ENCODE data around the gene P2RX7. TPM values are rescaled to one million over a fixed set of nuclear protein-coding genes. Genes with fewer than 3 reads are reported as not detected.

The P2RX7 gene
- total RNA-seq, 5 donors from 2014 or later (not counting 1 experiment from before 2014, with no cell fraction given) = 4.6 to 11.0 (median 6.9) TPM

DNA sequence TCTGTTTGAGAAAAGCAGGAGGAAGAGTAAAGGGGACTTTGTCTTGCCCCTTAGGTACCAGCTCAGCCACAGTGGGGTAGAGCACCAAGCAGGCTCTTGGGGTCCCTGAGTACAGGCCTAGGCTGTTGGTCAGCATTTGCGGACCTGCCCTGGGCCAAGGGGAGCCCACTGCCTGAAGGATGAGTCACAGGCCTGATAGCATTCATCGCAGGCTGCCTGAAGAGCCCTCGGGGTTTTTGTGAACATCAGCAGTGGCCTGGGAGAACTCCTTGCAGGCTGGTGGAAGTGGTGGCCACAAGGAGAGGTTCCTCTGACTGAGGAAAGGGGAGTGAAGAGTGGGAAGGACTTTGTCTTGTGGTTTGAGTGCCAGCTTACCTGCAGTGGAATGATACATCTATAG is 25.0 kb upstream of the P2RX7 start:
- Histone ChIP-seq H3K27ac (ENCODE audit: low read length) (no peak overlapping the region), H3K4me3 (ENCODE audit: control insufficient read depth in 1 of 2, extremely low read depth in 1 of 2, low read length in 1 of 2) (no peak overlapping the region), H3K4me1 (ENCODE audit: control insufficient read depth in 1 of 2, extremely low read depth in 1 of 2, insufficient read depth in 2 of 2, low read length in 2 of 2) (no peaks in the 10 kb centered on the region), H3K27me3 (replicated peaks in 1 of 2; ENCODE audit: control insufficient read depth in 2 of 2, extremely low read depth in 1 of 2, insufficient read depth in 2 of 2, low read length in 1 of 2) (no peaks in the 10 kb centered on the region), H3K9me3 (no peaks in the 10 kb centered on the region), H3K36me3 (ENCODE audit: control insufficient read depth in 2 of 2, extremely low read depth in 1 of 2, insufficient read depth in 1 of 2, low read length in 1 of 2) (no peaks in the 10 kb centered on the region)
- Mint-ChIP-seq H3K27ac (no peak overlapping the region), H3K27me3 (no peaks in the 10 kb centered on the region), H3K4me1 (peaks cover 2 to 6% (median 3%) of the 10 kb centered on the region in 3 donors), H3K4me3 (no peak overlapping the region), H3K36me3 (peaks cover 4% of the 10 kb centered on the region), H3K9me3 (peaks cover 0 to 6% (median 6%) of the 10 kb centered on the region in 3 donors)
- ChIA-PET POLR2A (interaction anchor here in 1 of 2 donors (0.6 kb wide), 1 partner anchor 11 kb away, joined by 3 read pairs; no protein-coding TSS in a partner anchor), CTCF (no interaction called here)
- ATAC-seq (replicated peaks in 1 of 4) = no peak
- no peak for DNase-seq
- 92% methylated on average over 2 of the region's 3 CpGs for WGBS (ENCODE audit: insufficient coverage)

DNA sequence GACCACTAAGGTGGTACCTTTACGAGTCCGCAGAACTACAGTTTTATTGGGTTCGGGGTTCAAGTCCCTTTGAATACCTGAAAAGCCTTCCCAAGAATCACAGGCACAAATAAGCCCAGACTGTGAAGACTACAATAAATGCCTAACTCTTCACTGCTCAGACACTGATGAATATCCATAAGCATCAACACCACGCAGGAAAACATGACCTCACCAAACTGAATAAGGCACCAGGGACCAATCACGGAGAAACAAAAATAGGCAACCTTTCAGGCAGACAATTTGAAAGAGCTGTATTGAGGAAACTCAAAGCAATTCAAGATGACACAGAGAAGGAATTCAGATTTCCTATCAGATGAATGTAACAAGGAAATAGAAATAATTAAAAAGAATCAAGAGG is 24.2 kb upstream of the P2RX7 start:
- H3K27ac ChIP-seq (ENCODE audit: low read length) = no peak overlapping the region
- POLR2A ChIA-PET = interaction anchor here in 1 of 2 donors (0.6 kb wide), 1 partner anchor 10 kb away, joined by 3 read pairs; no protein-coding TSS in a partner anchor
- DNase-seq (no peak), ATAC-seq (replicated peaks in 1 of 4) (no peak)
- WGBS (ENCODE audit: insufficient coverage) = 67% methylated on average over 3 of the region's 5 CpGs
- no peaks in the 10 kb centered on the region for H3K36me3 ChIP-seq (ENCODE audit: control insufficient read depth in 2 of 2, extremely low read depth in 1 of 2, insufficient read depth in 1 of 2, low read length in 1 of 2)
- Mint-ChIP-seq H3K4me3 (no peak overlapping the region), H3K36me3 (peaks cover 4% of the 10 kb centered on the region), H3K4me1 (peaks cover 2 to 6% (median 3%) of the 10 kb centered on the region in 3 donors), H3K27ac (no peak overlapping the region), H3K27me3 (no peaks in the 10 kb centered on the region), H3K9me3 (peaks cover 0 to 6% (median 6%) of the 10 kb centered on the region in 3 donors)
- H3K4me3 ChIP-seq (ENCODE audit: control insufficient read depth in 1 of 2, extremely low read depth in 1 of 2, low read length in 1 of 2) = no peak overlapping the region
- H3K4me1 ChIP-seq (ENCODE audit: control insufficient read depth in 1 of 2, extremely low read depth in 1 of 2, insufficient read depth in 2 of 2, low read length in 2 of 2) = no peaks in the 10 kb centered on the region
- no peaks in the 10 kb centered on the region for H3K27me3 ChIP-seq (replicated peaks in 1 of 2; ENCODE audit: control insufficient read depth in 2 of 2, extremely low read depth in 1 of 2, insufficient read depth in 2 of 2, low read length in 1 of 2)
- CTCF ChIA-PET = interaction anchor here (0.5 to 0.6 kb wide), 2 partner anchors 398 to 461 kb away, joined by 6 to 13 read pairs; no protein-coding TSS in a partner anchor
- H3K9me3 ChIP-seq = no peaks in the 10 kb centered on the region

- H3K4me3 Mint-ChIP-seq = no peak overlapping the region
- H3K36me3 Mint-ChIP-seq = no peaks in the 10 kb centered on the region
- H3K9me3 ChIP-seq = no peaks in the 10 kb centered on the region
- 49% methylated on average over 5 of the region's 8 CpGs for WGBS (ENCODE audit: insufficient coverage)
- DNase-seq = peak in 31 of 35 experiments; percentile 20 to 89 (median 50)
- H3K27ac ChIP-seq (ENCODE audit: low read length) = no peak overlapping the region
- no peaks in the 10 kb centered on the region for H3K36me3 ChIP-seq (ENCODE audit: control insufficient read depth in 2 of 2, extremely low read depth in 1 of 2, insufficient read depth in 1 of 2, low read length in 1 of 2)
- H3K4me1 Mint-ChIP-seq = peaks cover 2 to 6% (median 3%) of the 10 kb centered on the region in 3 donors
- H3K27me3 ChIP-seq (replicated peaks in 1 of 2; ENCODE audit: control insufficient read depth in 2 of 2, extremely low read depth in 1 of 2, insufficient read depth in 2 of 2, low read length in 1 of 2) = no peaks in the 10 kb centered on the region
- H3K27ac Mint-ChIP-seq = no peak overlapping the region
- H3K4me1 ChIP-seq (ENCODE audit: control insufficient read depth in 1 of 2, extremely low read depth in 1 of 2, insufficient read depth in 2 of 2, low read length in 2 of 2) = no peaks in the 10 kb centered on the region
- CTCF ChIA-PET = interaction anchor here in 1 of 2 donors (0.6 to 1.0 kb wide), 2 partner anchors 17 to 619 kb away, joined by 3 to 5 read pairs; no protein-coding TSS in a partner anchor
- POLR2A ChIA-PET = no interaction called here
- ATAC-seq (replicated peaks in 1 of 4) = peak; percentile 64 to 76 (median 70)
- H3K27me3 Mint-ChIP-seq = no peaks in the 10 kb centered on the region
- no peaks in the 10 kb centered on the region for H3K9me3 Mint-ChIP-seq
- no peak overlapping the region for H3K4me3 ChIP-seq (ENCODE audit: control insufficient read depth in 1 of 2, extremely low read depth in 1 of 2, low read length in 1 of 2)
Observed at GRCh38 chr12:121110211-121110940, 22.3 kb upstream of the P2RX7 start.

DNA sequence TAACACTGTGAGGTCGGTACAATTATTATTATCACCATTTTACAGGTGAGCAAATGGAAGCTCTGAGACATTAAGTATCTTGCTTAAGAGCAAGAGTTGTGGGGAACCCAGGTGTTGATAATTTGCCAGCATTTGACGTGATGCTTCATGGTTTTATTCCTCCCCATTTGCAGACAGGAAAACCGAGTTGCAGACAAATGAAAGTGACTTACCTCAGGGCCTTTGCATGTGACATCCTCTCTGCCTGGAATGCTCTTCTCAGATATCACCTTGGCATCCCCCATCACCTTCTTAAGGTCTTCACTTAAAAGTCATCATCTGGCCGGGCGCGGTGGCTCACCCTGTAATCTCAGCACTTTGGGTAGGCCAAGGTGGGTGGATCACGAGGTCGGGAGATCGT is 21.0 kb upstream of the P2RX7 start:
- no peak overlapping the region for H3K27ac ChIP-seq (ENCODE audit: low read length)
- H3K4me3 ChIP-seq (ENCODE audit: control insufficient read depth in 1 of 2, extremely low read depth in 1 of 2, low read length in 1 of 2) = no peak overlapping the region
- no peaks in the 10 kb centered on the region for H3K27me3 Mint-ChIP-seq
- H3K4me3 Mint-ChIP-seq = no peak overlapping the region
- DNase-seq (no peak), ATAC-seq (replicated peaks in 1 of 4) (no peak)
- H3K4me1 Mint-ChIP-seq = peaks cover 2 to 6% (median 3%) of the 10 kb centered on the region in 3 donors
- H3K36me3 ChIP-seq (ENCODE audit: control insufficient read depth in 2 of 2, extremely low read depth in 1 of 2, insufficient read depth in 1 of 2, low read length in 1 of 2) = no peaks in the 10 kb centered on the region
- ChIA-PET POLR2A (no interaction called here), CTCF (interaction anchor here in 1 of 2 donors (0.6 to 1.0 kb wide), 4 partner anchors 19 to 364 kb away, joined by 3 to 7 read pairs (median 4); no protein-coding TSS in a partner anchor)
- no peaks in the 10 kb centered on the region for H3K9me3 Mint-ChIP-seq
- no peaks in the 10 kb centered on the region for H3K4me1 ChIP-seq (ENCODE audit: control insufficient read depth in 1 of 2, extremely low read depth in 1 of 2, insufficient read depth in 2 of 2, low read length in 2 of 2)
- H3K9me3 ChIP-seq = no peaks in the 10 kb centered on the region
- no peak overlapping the region for H3K27ac Mint-ChIP-seq
- no peaks in the 10 kb centered on the region for H3K36me3 Mint-ChIP-seq
- H3K27me3 ChIP-seq (replicated peaks in 1 of 2; ENCODE audit: control insufficient read depth in 2 of 2, extremely low read depth in 1 of 2, insufficient read depth in 2 of 2, low read length in 1 of 2) = no peaks in the 10 kb centered on the region
- WGBS (ENCODE audit: insufficient coverage) = 49% methylated on average over 5 of the region's 9 CpGs

DNA sequence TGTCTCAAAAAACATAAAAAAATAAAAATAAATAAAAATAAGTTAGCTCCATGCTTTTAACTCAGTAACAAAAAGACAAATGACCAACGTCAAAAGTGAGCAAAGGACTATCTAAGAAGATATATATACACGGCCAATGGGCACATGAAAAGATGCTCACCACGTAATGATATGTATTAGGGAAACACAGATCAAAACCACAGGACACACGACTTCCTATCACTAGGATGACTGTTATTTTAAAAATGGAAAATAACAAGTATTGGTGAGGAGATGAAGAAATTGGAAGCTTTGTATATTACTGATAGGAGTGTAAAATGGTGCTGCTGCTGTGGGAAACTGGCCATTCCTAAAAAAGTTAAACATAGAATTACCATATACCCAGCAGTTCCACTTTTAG is 20.2 kb upstream of the P2RX7 start:
- CTCF ChIA-PET = interaction anchor here in 1 of 2 donors (1.0 kb wide), 1 partner anchor 20 kb away, joined by 3 read pairs; no protein-coding TSS in a partner anchor

DNA sequence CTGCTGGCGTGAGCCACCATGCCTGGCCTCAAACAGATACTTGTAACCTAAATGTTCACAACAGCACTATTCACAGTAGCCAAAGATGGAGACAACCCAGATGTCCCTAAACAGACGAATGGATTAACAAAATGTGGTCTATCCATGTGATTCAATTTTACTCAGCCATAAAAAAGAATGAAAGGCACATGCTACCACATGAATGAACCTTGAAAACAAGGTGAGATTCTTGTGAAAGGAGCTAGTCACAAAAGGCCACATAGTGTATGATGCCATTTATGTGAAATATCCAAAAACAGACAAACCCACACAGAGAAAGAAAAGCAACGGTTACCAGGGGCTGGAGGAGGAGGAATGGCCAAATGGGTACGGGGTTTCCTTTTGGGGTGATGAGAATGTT is 19.6 kb upstream of the P2RX7 start:
- Mint-ChIP-seq H3K4me3 (no peak overlapping the region), H3K27me3 (no peaks in the 10 kb centered on the region), H3K27ac (no peak overlapping the region), H3K9me3 (no peaks in the 10 kb centered on the region), H3K36me3 (no peaks in the 10 kb centered on the region), H3K4me1 (peaks cover 2 to 6% (median 3%) of the 10 kb centered on the region in 3 donors)
- Histone ChIP-seq H3K9me3 (no peaks in the 10 kb centered on the region), H3K27ac (ENCODE audit: low read length) (no peak overlapping the region), H3K36me3 (ENCODE audit: control insufficient read depth in 2 of 2, extremely low read depth in 1 of 2, insufficient read depth in 1 of 2, low read length in 1 of 2) (no peaks in the 10 kb centered on the region), H3K4me1 (ENCODE audit: control insufficient read depth in 1 of 2, extremely low read depth in 1 of 2, insufficient read depth in 2 of 2, low read length in 2 of 2) (no peaks in the 10 kb centered on the region), H3K27me3 (replicated peaks in 1 of 2; ENCODE audit: control insufficient read depth in 2 of 2, extremely low read depth in 1 of 2, insufficient read depth in 2 of 2, low read length in 1 of 2) (no peaks in the 10 kb centered on the region), H3K4me3 (ENCODE audit: control insufficient read depth in 1 of 2, extremely low read depth in 1 of 2, low read length in 1 of 2) (no peak overlapping the region)
- DNase-seq (no peak), ATAC-seq (replicated peaks in 1 of 4) (no peak)
- CTCF ChIA-PET = no interaction called here
- POLR2A ChIA-PET = no interaction called here
- 33% methylated on average over 2 of the region's 4 CpGs for WGBS (ENCODE audit: insufficient coverage)

More for the DNA sequence above, 20.2 kb upstream of the P2RX7 start:
- Mint-ChIP-seq H3K4me1 (peaks cover 2 to 6% (median 3%) of the 10 kb centered on the region in 3 donors), H3K9me3 (no peaks in the 10 kb centered on the region), H3K36me3 (no peaks in the 10 kb centered on the region), H3K27ac (no peak overlapping the region), H3K27me3 (no peaks in the 10 kb centered on the region), H3K4me3 (no peak overlapping the region)
- Histone ChIP-seq H3K27ac (ENCODE audit: low read length) (no peak overlapping the region), H3K4me3 (ENCODE audit: control insufficient read depth in 1 of 2, extremely low read depth in 1 of 2, low read length in 1 of 2) (no peak overlapping the region), H3K27me3 (replicated peaks in 1 of 2; ENCODE audit: control insufficient read depth in 2 of 2, extremely low read depth in 1 of 2, insufficient read depth in 2 of 2, low read length in 1 of 2) (no peaks in the 10 kb centered on the region), H3K9me3 (no peaks in the 10 kb centered on the region), H3K4me1 (ENCODE audit: control insufficient read depth in 1 of 2, extremely low read depth in 1 of 2, insufficient read depth in 2 of 2, low read length in 2 of 2) (no peaks in the 10 kb centered on the region), H3K36me3 (ENCODE audit: control insufficient read depth in 2 of 2, extremely low read depth in 1 of 2, insufficient read depth in 1 of 2, low read length in 1 of 2) (no peaks in the 10 kb centered on the region)
- POLR2A ChIA-PET = interaction anchor here in 1 of 2 donors (0.9 kb wide), 1 partner anchor 173 kb away, joined by 5 read pairs; no protein-coding TSS in a partner anchor
- ATAC-seq (replicated peaks in 1 of 4) (no peak), DNase-seq (no peak)
- WGBS (ENCODE audit: insufficient coverage) = no CpG with 5 or more reads among the region's 4 CpGs
